ENCODE measurements around the gene ABCG1. TPM values are rescaled to one million over a fixed set of nuclear protein-coding genes. Genes with fewer than 3 reads are reported as not detected.

ABCG1 gene
- 10 to 100 TPM in 1 of 4 donors, 1 to 10 TPM in 3; 2.6 to 10.9 (median 3.7) TPM for total RNA-seq

DNA sequence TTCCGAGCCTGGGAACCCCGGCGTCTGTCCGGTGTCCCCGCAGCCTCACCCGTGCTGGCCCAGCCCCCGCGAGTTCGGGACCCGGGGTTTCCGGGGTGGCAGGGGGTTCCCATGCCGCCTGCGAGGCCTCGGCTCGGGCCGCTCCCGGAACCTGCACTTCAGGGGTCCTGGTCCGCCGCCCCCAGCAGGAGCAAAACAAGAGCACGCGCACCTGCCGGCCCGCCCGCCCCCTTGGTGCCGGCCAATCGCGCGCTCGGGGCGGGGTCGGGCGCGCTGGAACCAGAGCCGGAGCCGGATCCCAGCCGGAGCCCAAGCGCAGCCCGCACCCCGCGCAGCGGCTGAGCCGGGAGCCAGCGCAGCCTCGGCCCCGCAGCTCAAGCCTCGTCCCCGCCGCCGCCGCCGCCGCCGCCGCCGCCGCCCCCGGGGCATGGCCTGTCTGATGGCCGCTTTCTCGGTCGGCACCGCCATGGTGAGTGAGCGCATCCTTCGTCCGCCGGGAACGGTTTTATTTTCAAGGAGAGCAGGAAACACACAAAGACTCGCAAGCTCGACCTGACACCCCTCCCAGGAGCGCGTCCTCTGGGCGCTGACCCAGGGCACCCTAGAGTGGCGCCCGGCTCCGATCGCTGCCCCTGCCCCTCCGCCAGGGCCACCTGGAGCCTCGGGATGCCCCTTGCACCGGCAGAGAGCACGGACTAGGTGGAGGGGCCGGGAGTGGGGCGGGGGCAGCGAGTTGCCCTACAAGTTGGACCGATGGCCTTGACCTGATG is at the start of gene ABCG1:
Gene ABCG1 (plus strand): TSS at position 305 of the 770 bp plus-strand sequence. CDS start 123 bp downstream, at position 428.
- no CpG with 5 or more reads among the region's 83 CpGs for WGBS, 2 donors
- Histone ChIP-seq H3K9me3 (no peaks in the 10 kb centered on the region), H3K27ac (peak within 1 kb of the TSS; percentile 61 to 86 (median 78)), H3K27me3 (peaks cover 0 to 86% (median 0%) of the 10 kb centered on the region in 4 donors), H3K36me3 (no peaks in the 10 kb centered on the region), H3K4me1 (peaks cover 21 to 51% (median 30%) of the 10 kb centered on the region in 3 donors), H3K4me3 (peak within 1 kb of the TSS; percentile 35 to 81 (median 62))
- TF ChIP-seq POLR2A (IDR thresholded peaks at IDR 0.05) (peak in 2 of 4 donors; percentile 72 to 80), CTCF (IDR thresholded peaks at IDR 0.05) (no peak)
- intact Hi-C loops (cut with DNase I) = no loop called here
- DNase-seq = no peak

DNA sequence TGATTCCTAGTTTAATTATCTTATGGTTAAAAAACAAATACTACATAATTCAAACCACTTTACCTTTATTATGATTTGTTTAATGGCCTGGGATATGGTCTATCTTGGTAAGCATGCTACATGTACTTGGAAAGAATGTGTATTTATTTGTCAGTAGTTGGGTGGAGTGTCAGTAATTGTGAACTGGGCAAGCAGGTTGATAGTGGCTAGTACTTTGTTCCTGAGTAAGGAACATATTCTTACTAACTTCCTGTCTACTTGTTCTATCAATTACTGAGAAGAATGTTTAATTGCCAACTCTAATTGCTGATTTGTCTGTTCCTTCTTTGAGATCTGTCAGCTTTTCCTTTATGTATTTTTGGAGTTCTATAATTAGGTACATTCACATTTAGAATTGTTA is 49.2 kb upstream of the ABCG1 start:
- Histone ChIP-seq H3K4me3 (no peak overlapping the region), H3K27me3 (peaks cover 0 to 9% (median 0%) of the 10 kb centered on the region in 4 donors), H3K4me1 (peaks cover 0 to 12% (median 4%) of the 10 kb centered on the region in 3 donors), H3K36me3 (no peaks in the 10 kb centered on the region), H3K9me3 (no peaks in the 10 kb centered on the region), H3K27ac (peak overlapping the region in 1 of 4 donors; percentile 22)
- intact Hi-C loops (cut with DNase I) = no loop called here
- DNase-seq = no peak
- TF ChIP-seq POLR2A (IDR thresholded peaks at IDR 0.05) = no peak

GRCh38 chr21:42171091-42172053 is 47.6 kb upstream of the ABCG1 start:
- Histone ChIP-seq H3K36me3 (no peaks in the 10 kb centered on the region), H3K9me3 (no peaks in the 10 kb centered on the region), H3K27ac (peak overlapping the region; percentile 15 to 60 (median 18)), H3K27me3 (peaks cover 0 to 22% (median 0%) of the 10 kb centered on the region in 4 donors), H3K4me1 (peaks cover 0 to 12% (median 4%) of the 10 kb centered on the region in 3 donors), H3K4me3 (no peak overlapping the region)
- TF ChIP-seq CTCF (IDR thresholded peaks at IDR 0.05) (no peak), POLR2A (IDR thresholded peaks at IDR 0.05) (no peak)
- DNase-seq = no peak
- WGBS, 2 donors = 33 to 43% methylated on average over 13 to 14 of the region's 14 CpGs
- intact Hi-C loops (cut with DNase I) = no loop called here

DNA sequence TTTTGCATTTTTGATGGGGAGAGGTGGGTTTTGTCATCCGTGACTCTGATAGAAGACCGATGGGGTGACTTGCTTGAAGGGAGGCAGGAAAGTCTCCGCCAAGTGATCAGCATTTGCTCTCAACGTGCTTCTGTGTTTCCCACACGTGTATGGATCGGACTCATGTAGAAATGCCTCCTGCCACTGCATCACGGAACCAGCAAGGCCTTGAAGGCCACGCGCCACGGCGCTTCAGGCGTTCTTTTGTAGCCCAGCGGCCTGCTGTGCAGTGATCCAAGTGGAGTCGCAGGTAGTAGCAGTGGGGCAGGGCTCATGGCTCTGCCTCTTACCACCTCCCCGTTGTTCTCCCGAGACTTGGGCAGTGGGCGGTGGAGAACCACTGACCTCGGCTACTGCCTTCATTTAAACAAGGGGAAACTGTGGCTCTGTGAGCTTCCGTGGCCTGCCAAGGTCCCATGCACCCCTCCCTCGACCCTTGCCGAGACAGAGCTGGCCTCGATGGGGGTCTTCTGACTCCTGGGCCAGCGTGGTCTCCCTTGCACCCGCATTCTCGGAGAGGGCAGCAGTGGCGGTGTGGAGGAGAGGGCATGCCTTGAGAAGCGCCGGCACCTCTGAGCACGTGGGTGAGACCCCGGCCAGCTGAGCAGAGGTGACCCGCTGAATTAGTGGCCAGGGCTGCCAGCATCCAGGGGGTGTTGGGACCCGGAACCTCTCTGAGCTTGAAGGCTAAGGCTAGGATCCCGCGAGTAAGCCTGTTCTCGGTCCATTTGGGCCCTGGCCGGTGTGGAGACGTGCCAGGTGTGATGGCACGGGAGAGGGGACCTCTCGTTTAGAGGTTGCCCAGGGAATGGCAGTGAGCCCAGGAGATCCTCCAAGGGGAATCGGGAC is 46.1 kb upstream of the ABCG1 start:
- DNase-seq = no peak
- no peaks in the 10 kb centered on the region for H3K9me3 ChIP-seq
- intact Hi-C loops (cut with DNase I) = no loop called here
- TF ChIP-seq CTCF (IDR thresholded peaks at IDR 0.05) (no peak), POLR2A (IDR thresholded peaks at IDR 0.05) (no peak)
- no peak overlapping the region for H3K4me3 ChIP-seq
- H3K27me3 ChIP-seq = peaks cover 0 to 23% (median 0%) of the 10 kb centered on the region in 4 donors
- peaks cover 0 to 12% (median 4%) of the 10 kb centered on the region in 3 donors for H3K4me1 ChIP-seq
- 86 to 90% methylated on average over 13 to 28 of the region's 40 CpGs for WGBS, 2 donors
- no peak overlapping the region for H3K27ac ChIP-seq
- H3K36me3 ChIP-seq = no peaks in the 10 kb centered on the region

GRCh38 chr21:42174173-42174572 is 44.8 kb upstream of the ABCG1 start:
- H3K4me1 ChIP-seq = peaks cover 0 to 12% (median 4%) of the 10 kb centered on the region in 3 donors
- H3K9me3 ChIP-seq = no peaks in the 10 kb centered on the region
- H3K4me3 ChIP-seq = no peak overlapping the region
- WGBS, 2 donors = 83% methylated on average over 4 of the region's 4 CpGs; no CpG with 5 or more reads in 1 of the 2 donors
- TF ChIP-seq POLR2A (IDR thresholded peaks at IDR 0.05) = no peak
- no peak for TF ChIP-seq CTCF (IDR thresholded peaks at IDR 0.05)
- no peak overlapping the region for H3K27ac ChIP-seq
- no peak for DNase-seq
- no peaks in the 10 kb centered on the region for H3K36me3 ChIP-seq
- peaks cover 0 to 29% (median 0%) of the 10 kb centered on the region in 4 donors for H3K27me3 ChIP-seq
- intact Hi-C loops (cut with DNase I) = no loop called here
